GM21360 (cell line): Measurements from ENCODE around the gene HSPA14.
"Not testable (repeated sequence)": the region's sequence is repeated elsewhere in the genome, so short reads cannot be mapped to it uniquely, and the experiment has no call there.

ENCODE experiments used
- ATAC-seq: cut with Tn5 transposase; IDR thresholded peaks from one replicate; pipeline ENCODE4 v1.9.1; 2021; ENCODE audit warnings: mild to moderate bottlenecking, moderate library complexity; ENCODE audit not compliant: unreplicated experiment

HSPA14 gene

DNA sequence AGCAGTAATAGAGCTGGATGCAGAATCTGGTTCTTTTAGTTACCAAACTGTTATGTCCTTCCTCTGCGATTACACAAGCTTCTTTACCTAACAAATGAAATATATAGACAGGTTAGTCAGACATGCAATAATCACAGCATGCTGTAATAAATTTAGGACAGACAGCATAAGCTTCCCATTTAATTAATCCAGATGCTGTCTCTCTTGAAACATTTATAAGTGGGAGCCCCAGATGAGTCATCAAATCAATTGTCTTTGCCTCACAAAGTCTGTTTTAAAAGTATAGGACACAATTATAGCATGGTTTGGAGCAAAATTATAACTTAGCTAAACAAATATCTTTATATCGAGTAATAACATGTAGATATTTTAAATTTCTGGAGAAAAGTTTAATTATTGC, 1.9 kb upstream of the HSPA14 start:
- no peak for ATAC-seq

DNA sequence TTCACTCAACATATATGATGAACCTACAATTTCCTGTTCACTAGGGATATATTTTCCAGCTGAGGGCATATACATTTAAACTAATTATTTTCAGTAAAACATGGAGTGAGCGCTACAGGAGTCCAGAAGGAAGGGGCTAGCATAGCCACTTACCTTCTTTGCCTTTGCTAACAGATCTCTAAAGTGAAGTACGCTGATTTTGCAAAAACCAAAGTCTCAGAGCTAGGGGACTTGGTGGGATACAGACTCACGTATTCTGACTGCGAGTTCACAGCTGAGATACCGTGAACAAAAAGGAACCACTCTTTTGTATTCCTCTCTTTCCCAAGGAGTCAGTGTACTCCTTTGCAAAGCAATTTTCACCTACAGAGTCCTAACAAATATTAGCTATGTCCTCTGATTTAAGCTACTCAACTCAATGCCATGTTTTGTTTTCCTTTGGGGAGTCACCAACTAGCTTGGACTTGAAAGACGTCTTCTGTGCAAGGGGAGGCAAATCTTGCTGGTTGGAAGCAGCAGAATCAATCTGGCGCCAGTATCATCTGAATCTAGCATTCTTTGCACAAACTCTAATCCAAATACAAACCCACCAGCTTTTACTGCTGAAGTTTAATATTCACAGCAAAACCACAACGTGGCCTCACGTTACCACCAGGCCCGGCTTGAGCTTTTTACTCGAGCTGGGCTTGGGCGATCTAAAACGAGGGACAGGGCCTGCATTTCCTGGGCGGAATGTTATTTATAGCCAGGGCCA, 926 bp upstream of the HSPA14 start:
- ATAC-seq, result no peak

DNA sequence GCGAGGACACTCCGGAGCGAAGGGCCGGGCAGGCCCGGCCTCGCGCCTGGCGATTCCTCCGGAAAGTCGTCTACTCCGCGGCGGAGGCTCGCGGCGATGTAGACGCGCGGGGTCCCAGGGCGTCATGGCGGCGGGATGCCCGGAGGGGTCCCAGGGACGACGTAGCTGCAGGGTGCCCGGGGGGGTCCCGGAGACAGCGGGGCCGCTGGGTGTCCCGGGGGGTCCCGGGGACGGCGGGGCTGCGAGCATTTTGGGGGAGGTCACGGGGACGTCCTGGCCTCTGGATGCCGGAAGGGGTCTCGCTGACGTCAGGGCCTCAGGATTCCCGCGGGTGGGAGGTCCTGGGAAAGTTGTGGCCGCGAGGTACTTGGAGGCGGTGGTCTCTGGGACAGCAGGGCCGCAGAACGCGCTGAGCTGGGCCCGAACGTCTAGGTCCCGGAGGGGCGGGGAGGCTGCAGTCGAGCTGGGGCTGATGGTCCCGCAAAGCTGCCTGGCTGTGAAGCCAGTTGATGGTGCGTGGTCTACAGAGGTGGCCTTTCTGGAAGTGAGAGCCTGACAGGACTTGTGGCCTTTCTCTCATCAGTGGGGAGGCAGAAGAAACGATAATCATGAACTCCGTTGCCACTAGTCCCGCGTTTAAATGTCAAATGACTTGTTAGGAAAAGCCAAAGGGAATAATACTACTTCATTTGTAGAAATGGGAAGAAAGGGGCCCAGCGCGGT, 637 bp downstream of the HSPA14 start:
- ATAC-seq, result peak; percentile 3

DNA sequence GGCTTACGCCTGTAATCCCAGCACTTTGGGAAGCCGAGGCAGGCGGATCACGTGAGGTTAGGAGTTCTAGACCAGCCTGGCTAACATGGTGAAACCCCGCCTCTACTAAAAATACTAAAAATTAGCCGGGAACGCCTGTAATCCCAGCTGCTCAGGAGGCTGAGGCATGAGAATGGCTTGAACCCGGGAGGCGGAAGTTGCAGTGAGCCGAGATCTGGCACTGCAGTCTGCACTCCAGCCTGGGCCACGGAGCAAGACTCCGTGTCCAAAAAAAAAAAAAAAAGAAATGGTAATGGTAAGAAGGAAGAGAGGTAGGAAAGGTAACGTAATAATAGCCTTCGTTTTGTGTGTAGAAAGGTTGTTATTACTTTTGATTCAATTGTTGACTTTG, 1.2 kb downstream of the HSPA14 start:
- no peak for ATAC-seq

DNA sequence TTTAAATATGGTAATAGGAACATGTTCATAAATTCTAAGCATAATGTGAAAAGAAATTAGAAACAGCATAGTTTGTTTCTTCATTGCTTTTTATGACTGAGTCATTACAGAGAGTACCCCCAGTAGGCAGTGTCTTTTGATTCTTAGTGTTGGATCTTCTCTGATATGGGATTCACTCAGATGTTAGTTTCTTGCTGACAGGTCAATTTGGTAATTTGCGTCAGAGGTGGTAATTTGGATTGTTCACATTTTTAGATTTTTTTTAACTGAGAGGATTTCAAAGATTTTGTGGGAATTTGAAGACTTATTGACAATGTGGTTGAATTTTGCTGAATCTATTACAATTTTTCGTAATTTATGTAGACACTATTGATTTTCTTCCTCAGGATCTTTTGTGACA, 2.1 kb downstream of the HSPA14 start:
- no peak for ATAC-seq

DNA sequence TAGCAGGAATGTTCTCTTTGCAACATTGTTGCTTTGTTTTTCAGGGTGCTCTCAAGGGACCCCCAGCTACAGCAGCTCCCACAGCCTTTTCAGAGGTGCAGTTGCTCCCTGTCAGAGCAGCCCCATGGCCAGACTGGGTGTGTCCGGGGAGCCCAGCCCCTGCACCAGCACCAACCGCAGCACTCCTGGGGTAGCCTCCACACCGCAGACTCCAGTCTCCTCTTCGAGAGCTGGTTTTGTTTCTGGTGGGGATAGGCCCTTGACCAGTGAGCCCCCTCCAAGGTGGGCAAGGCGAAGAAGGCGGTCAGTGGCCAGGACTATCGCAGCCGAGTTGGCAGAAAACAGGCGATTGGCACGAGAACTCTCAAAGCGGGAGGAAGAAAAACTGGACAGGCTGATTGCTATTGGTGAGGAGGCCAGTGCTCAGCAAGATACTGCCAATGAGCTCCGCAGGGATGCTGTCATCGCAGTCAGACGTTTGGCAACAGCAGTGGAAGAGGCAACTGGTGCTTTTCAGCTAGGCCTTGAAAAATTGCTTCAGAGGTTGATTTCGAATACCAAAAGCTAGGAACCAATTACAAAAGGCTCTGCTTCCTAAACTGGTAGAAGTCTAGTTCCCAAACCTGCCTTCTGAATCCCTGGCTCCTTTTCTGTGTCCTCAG, 5.4 kb downstream of the HSPA14 start:
- no peak for ATAC-seq

DNA sequence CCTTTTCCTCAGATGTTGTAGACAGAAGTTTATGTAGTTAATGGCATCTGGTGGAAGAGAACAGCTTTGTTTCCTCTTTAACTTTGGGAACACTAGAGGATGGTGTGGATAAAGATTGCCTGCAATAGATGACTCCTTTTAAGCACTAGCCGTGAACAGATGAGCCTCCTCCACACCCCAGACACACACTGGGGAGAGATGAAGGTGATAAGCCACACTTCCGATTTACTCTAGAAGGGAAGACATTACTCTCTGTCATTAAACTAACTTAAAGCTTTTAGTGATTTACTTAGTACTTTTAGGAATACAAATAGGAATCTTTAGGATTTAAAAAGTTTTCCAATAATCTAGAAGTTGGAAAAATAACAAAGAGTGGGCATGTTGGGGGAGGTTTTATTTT, 6.8 kb downstream of the HSPA14 start:
- ATAC-seq, result no peak

DNA sequence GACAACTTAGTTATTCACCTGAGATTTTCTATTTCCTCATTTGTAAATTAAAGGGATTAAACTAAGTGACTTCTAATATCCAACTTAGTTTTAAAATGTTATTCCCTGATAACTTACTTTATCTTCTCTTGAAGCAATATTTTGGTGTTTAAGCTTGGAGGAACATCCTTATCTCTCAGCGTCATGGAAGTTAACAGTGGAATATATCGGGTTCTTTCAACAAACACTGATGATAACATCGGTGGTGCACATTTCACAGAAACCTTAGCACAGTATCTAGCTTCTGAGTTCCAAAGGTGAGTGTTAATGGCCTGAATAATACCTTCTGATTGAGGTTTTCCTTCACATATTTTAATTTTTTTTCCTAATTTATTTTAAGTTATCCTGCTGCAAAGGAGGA, 14.1 kb downstream of the HSPA14 start:
- ATAC-seq, result no peak

DNA sequence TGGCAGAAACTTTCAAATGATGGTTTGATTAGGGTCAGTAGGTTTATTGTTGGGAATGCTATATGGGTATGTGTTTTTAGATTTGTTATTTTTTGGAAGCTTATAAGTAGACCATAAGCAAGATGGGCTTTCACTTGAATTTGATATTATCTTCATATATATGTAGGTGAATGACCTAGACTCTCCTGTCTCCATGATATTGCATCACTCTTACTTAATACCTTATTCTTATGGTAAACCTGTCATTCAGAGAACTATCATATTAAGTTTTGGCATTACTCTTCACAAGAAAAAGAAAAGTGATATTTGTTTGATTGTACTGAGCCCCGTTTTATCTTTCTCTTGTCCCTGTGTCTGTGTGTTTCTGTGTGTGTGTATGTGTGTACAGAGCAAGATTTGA, 17.3 kb downstream of the HSPA14 start:
- ATAC-seq, result no peak

DNA sequence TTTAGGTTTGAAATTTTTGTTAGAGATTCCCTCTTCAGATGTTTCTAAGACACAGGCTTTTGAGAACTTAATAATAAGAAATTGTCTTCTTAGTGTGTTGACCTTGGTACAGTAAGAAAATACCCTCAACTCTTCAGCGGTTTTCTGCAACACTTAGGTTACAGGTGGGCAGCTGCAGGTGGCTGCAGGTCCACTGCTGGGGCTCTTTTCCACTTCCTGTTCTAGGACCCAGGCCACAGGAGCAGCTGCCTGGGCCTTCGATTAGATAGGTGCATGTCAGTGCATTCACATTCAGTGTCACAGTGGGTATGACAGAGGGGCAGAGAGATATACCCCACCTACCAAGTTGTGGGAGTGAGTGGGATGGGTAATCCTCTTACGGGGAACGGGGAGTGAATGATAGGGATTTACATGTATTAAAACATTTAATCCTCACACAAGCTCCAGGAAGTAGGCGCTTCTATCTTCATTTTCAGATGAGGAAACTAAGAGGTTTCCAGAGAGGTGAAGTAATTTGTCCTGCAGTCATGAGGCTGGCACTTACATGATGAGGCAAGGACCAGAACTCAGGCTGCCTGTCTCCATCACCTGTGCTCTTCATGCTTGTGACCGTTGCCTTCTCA, 20.3 kb downstream of the HSPA14 start:
- ATAC-seq, result no peak

DNA sequence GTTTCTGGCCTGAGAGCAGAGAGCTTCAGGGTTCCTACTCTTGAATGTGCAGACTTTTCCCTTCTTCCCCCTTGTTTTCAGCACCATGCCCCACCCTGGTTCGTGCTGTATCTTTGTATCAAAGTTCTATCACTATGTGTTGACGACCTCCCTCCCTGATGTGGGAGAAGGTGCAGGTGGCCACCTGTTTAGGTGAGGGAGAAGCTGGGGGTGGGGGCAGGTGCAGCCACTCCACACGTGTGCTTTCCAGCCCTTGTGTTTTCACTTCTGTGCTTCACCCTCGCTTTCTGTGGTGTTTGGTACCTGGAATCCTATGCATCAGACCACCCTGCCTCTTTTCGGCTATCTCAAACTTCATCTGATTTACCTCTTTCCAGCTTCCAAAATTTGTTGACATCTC, 20.9 kb downstream of the HSPA14 start:
- no peak for ATAC-seq

DNA sequence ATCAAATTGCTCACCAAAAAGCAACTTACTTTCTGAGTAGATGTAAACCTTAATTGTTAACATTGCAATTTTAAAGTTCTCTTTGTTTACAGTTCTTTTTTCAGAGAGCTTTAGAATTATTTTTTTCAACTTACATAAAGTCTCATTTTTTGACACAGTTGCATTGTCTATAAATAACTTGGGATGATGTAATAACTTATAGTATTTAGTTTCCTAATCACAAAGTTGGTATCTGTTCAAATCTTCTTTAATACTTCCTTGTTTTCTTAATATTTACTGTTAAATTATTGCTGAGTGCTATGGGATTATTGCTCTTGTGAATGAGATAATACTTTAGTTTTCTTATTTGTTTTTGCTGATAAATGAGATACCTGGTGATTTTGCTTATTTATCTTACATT, 21.7 kb downstream of the HSPA14 start:
- ATAC-seq, result no peak

DNA sequence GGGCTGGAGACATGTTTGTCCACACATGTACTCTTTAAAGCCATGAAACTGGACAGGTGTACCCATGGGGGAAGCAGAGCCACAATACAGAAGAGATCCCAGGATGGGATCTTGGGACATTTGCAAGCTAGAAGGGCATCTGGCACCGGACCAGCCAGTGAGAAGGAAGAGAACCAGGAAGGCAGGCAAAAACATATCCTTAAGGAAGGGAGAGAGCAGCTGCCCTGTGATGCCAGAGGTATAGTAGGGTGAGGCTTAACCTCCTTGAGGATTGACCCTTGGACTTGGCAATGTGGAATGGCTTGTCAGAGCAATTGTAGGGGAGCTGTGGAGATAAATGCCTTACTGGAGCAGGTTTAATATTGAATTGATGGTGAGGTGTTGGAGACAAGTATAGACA, 22.7 kb downstream of the HSPA14 start:
- no peak for ATAC-seq

DNA sequence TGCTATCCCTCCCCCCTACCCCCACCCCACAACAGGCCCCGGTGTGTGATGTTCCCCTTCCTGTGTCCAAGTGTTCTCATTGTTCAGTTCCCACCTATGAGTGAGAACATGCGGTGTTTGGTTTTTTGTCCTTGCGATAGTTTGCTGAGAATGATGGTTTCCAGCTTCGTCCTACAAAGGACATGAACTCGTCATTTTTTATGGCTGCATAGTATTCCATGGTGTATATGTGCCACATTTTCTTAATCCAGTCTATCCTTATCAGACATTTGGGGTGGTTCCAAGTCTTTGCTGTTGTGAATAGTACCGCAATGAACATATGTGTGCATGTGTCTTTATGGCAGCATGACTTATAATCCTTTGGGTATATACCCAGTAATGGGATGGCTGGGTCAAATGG, 26.4 kb downstream of the HSPA14 start:
- ATAC-seq, result not testable (repeated sequence)

DNA sequence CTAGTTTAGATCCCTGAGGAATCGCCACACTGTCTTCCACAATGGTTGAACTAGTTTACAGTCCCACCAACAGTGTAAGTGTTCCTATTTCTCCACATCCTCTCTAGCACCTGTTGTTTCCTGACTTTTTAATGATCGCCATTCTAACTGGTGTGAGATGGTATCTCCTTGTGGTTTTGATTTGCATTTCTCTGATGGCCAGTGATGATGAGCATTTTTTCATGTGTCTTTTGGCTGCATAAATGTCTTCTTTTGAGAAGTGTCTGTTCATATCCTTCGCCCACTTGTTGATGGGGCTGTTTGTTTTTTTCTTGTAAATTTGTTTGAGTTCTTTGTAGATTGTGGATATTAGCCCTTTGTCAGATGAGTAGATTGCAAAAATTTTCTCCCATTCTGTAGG, 26.8 kb downstream of the HSPA14 start:
- ATAC-seq, result not testable (repeated sequence)

DNA sequence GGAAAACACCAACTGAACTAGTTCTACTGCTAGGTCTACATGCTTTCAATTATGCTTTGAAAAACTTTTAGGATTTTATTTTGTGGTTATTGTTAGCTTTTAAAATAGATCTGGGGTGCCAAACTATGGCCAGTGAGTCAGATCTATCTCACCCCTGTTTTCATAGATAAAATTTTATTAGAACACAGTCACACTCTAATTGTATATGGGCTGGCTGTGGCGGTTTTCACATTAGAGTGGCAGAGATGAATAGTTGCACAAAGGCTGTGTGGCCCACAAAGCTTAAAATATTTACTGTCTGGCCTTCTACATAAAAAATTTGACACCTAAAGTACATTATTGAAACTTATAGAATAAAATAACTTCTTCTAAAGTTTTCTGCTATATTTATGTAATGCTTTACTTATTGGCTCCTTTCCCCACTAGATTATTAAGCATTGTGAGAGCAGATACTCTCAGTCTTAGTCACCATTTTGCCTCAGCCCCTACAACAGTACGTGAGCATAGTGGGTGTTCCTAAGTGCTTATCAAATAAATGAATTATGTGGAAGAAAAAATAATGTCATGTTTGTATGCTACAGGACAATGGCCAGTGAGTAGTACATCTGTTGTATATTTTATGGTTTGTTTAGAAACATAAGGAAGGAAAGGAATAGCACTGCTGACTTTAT, 35.1 kb downstream of the HSPA14 start:
- peak; percentile 38 for ATAC-seq

DNA sequence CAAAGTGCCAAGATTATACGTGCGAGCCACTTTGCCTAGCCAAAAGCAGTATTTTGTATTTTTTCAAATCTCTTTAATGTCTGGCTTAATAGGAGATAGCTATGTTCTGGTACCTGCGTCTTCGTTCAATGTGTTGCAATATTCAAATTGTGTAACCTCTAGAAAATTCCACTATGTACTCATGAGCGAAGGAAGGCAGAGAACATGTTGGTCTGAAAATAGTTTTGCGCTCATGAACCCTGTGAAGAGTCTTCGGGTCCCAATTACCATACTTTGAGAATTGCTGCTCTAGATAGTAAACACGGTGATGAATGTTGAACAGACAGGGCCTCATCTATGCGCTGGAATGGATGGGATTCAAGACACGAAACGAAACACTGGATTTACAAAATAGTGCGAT, 37.8 kb downstream of the HSPA14 start:
- ATAC-seq, result no peak

DNA sequence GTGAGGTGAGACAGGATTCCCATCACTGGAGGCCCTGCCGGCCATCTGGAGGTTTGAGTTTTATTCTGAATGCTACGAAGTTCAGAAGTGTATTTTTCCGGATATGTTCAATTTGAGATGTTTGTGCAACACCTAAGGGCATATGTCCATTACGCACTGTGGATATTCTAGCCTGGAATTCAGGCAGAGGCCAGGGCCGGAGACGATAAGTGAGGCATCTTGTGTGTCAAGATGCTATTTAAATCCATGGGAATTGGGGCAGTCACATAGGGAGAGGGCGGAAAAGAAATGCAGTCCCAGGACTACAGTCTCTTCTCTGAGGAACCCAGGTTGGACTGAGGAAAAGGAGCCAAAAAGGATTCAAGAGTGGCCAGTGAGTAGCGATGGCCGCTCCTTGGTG, 38.7 kb downstream of the HSPA14 start:
- ATAC-seq, result no peak

DNA sequence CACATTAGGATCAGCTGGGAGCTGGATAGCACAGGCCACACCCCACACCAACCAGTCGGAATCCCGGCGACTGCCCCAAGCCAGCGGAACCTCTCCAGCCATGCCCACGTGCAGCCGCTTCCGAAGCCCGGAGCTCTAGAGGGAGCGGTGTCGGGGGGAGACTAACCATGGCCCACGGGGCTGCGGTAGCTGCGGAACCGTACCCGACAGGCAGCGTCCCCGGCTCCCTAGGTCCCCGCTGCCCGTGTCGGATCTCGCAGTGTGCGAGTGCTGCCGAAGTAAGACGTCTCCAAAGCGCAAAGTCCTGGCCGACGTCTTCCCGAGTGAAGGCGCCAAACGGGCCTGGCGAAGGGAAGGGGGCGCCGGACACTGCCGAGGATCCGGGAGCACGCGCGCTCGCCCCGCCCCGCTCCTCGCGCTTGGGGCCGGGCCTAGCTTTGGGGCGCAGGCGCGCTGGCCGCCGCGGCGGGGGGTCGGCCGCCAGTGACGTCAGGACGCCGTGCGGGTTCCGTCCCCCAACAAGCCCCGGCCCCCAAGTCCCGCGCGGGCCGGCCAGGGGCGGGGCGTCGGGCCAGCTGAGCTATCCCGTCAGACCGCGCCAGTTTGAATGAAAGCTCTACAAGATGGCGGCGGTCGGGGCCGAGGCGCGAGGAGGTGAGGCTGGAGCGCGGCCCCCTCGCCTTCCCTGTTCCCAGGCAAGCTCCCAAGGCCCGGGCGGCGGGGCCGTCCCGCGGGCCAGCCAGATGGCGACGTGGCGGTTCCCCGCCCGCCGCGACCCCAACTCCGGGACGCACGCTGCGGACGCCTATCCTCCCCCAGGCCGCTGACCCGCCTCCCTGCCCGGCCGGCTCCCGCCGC, 40.4 kb downstream of the HSPA14 start, which contains the start of gene SUV39H2:
TSS of gene SUV39H2 (plus strand) at position 601 of the 858 bp plus-strand sequence. CDS start at position 624, 23 bp downstream.
- ATAC-seq, result peak; percentile 89
